Measurements from ENCODE around the gene BIRC3. TPM values are rescaled to one million over a fixed set of nuclear protein-coding genes. Genes with fewer than 3 reads are reported as not detected.
A peak's percentile ranks its signal among the peaks of the same experiment; 100 is the strongest.
"Not testable (repeated sequence)": the region's sequence is repeated elsewhere in the genome, so short reads cannot be mapped to it uniquely, and the experiment has no call there.

BIRC3 gene
- total RNA-seq, 2 experiments from 2014 or later: 27.2 to 66.9 TPM

DNA sequence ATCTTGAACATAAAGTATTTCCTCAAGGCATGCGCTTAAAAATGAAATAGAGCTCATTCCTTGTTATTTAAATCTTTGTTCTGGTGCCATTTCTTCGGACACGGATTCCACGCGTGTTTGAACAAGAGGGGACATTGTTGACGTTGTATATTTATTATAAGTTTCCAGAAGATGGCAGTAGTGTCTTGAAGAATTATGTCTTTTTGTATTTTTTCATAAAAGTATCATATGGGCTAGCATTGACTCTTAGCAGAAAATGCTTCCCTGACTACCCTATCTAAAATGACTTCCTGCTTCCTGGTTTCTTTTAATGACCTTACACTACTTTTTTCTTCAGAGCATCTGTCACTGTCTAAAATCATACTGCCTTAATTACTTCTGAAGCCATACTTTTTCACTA is 50.1 kb downstream of the BIRC3 start:
- POLR2A ChIA-PET: interaction anchor here (0.6 to 2.6 kb wide), 14 partner anchors 9 to 246 kb away, joined by 3 to 9 read pairs (median 4); no protein-coding TSS in a partner anchor
- peak; percentile 63 for DNase-seq (ENCODE audit: low spot score)
- Histone ChIP-seq H3K27ac (ENCODE audit: low read depth, low read length, poor library complexity, severe bottlenecking) (no peak overlapping the region), H3K4me1 (ENCODE audit: insufficient read depth, low read length, poor library complexity, severe bottlenecking) (peaks cover 6% of the 10 kb centered on the region), H3K79me2 (ENCODE audit: insufficient read depth, low read depth, low read length) (no peaks in the 10 kb centered on the region), H3K36me3 (ENCODE audit: insufficient read depth, low read length) (peaks cover 64% of the 10 kb centered on the region), H3K4me2 (ENCODE audit: low read length) (no peak overlapping the region), H2AFZ (ENCODE audit: low read length) (no peak overlapping the region), H4K20me1 (ENCODE audit: insufficient read depth, low read length) (no peaks in the 10 kb centered on the region), H3K4me3 (ENCODE audit: low read depth, low read length, poor library complexity, severe bottlenecking) (no peak overlapping the region), H3K9me3 (ENCODE audit: low read length) (no peaks in the 10 kb centered on the region), H3K9me2 (ENCODE audit: insufficient read depth, low read length) (no peaks in the 10 kb centered on the region)
- intact Hi-C loops (cut with micrococcal nuclease; ENCODE audit: unreplicated experiment): loop anchor here (1.0 to 5.0 kb wide), 2 partner anchors 128 to 245 kb away; no protein-coding TSS in a partner anchor
- no TSS peak for BruUV-seq (replicated peaks)
- CTCF ChIA-PET (ENCODE audit: unreplicated experiment): interaction anchor here (1.4 to 1.9 kb wide), 2 partner anchors 25 to 246 kb away, joined by 7 to 16 read pairs; no protein-coding TSS in a partner anchor
- TF ChIP-seq EZH2phosphoT487 (IDR thresholded peaks at IDR 0.05; ENCODE audit: borderline replicate concordance, low read depth, low read length) (no peak), CTCF (conservative IDR thresholded peaks at IDR 0.05; ENCODE audit: low read length) (peak; percentile 77)

DNA sequence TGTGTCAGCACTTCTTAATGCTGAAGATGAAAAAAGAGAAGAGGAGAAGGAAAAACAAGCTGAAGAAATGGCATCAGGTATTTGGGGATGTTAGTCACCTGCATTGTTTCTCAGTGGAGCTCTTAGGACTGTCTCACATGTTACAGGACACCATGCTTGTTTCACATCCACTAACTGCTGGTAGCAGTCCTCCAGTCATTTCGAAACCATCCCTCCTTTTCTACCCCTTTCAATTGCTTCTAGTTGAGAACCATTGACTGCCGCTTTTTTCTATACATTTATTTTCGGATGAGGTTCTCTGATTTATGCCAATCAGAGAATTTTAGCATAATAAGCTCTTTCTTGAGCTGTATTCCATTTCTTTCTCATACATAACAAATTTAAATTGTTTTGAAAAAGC is 51.2 kb downstream of the BIRC3 start:
- Histone ChIP-seq H3K4me1 (ENCODE audit: insufficient read depth, low read length, poor library complexity, severe bottlenecking) (peaks cover 6% of the 10 kb centered on the region), H3K27ac (ENCODE audit: low read depth, low read length, poor library complexity, severe bottlenecking) (no peak overlapping the region), H4K20me1 (ENCODE audit: insufficient read depth, low read length) (no peaks in the 10 kb centered on the region), H3K36me3 (ENCODE audit: insufficient read depth, low read length) (peaks cover 53% of the 10 kb centered on the region), H3K4me3 (ENCODE audit: low read depth, low read length, poor library complexity, severe bottlenecking) (no peak overlapping the region), H3K9me3 (ENCODE audit: low read length) (no peaks in the 10 kb centered on the region), H3K79me2 (ENCODE audit: insufficient read depth, low read depth, low read length) (no peaks in the 10 kb centered on the region), H3K4me2 (ENCODE audit: low read length) (no peak overlapping the region), H2AFZ (ENCODE audit: low read length) (no peak overlapping the region), H3K9me2 (ENCODE audit: insufficient read depth, low read length) (no peaks in the 10 kb centered on the region)
- ChIA-PET CTCF (ENCODE audit: unreplicated experiment) (no interaction called here), POLR2A (interaction anchor here (0.5 to 2.6 kb wide), 8 partner anchors 9 to 245 kb away, joined by 3 to 9 read pairs (median 4); no protein-coding TSS in a partner anchor)
- intact Hi-C loops (cut with micrococcal nuclease; ENCODE audit: unreplicated experiment): loop anchor here (5.0 kb wide), 1 partner anchor 244 kb away; no protein-coding TSS in a partner anchor
- TF ChIP-seq CTCF (conservative IDR thresholded peaks at IDR 0.05; ENCODE audit: low read length): no peak
- TF ChIP-seq EZH2phosphoT487 (IDR thresholded peaks at IDR 0.05; ENCODE audit: borderline replicate concordance, low read depth, low read length): no peak
- no peak for DNase-seq (ENCODE audit: low spot score)
- no TSS peak for BruUV-seq (replicated peaks)

DNA sequence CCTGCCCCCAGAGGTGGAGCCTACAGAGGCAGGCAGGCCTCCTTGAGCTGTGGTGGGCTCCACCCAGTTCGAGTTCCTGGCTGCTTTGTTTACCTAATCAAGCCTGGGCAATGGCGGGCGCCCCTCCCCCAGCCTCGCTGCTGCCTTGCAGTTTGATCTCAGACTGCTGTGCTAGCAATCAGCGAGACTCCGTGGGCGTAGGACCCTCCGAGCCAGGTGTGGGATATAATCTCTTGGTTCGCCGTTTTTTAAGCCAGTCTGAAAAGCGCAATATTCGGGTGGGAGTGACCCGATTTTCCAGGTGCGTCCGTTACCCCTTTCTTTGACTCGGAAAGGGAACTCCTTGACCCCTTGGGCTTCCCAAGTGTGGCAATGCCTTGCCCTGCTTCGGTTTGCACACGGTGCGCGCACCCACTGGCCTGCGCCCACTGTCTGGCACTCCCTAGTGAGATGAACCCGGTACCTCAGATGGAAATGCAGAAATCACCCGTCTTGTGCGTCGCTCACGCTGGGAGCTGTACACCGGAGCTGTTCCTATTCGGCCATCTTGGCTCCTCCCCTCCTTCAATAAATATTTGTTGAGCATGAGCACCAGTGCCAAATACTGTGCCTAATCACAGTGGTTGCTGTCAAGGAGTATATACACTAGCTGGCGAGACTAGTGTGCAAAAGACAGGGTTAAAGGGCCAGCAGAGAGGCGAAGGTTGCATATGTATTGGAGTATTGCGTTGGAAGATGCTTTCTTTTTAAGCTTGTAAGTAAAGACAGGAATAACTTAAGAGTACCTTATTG is 57.5 kb downstream of the BIRC3 start:
- H3K4me1 ChIP-seq (ENCODE audit: insufficient read depth, low read length, poor library complexity, severe bottlenecking); H3K9me2 ChIP-seq (ENCODE audit: insufficient read depth, low read length); H2AFZ ChIP-seq (ENCODE audit: low read length); intact Hi-C loops (cut with micrococcal nuclease; ENCODE audit: unreplicated experiment); H3K27ac ChIP-seq (ENCODE audit: low read depth, low read length, poor library complexity, severe bottlenecking); H3K9me3 ChIP-seq (ENCODE audit: low read length); BruUV-seq (replicated peaks); H3K79me2 ChIP-seq (ENCODE audit: insufficient read depth, low read depth, low read length); DNase-seq (ENCODE audit: low spot score); H4K20me1 ChIP-seq (ENCODE audit: insufficient read depth, low read length); H3K4me2 ChIP-seq (ENCODE audit: low read length); H3K4me3 ChIP-seq (ENCODE audit: low read depth, low read length, poor library complexity, severe bottlenecking): not testable (repeated sequence)
- ChIA-PET CTCF (ENCODE audit: unreplicated experiment) (interaction anchor here (1.0 kb wide), 1 partner anchor 19 kb away, joined by 3 read pairs; no protein-coding TSS in a partner anchor), POLR2A (interaction anchor here (0.6 to 1.2 kb wide), 3 partner anchors 32 to 172 kb away, joined by 3 to 4 read pairs (median 3); no protein-coding TSS in a partner anchor)
- H3K36me3 ChIP-seq (ENCODE audit: insufficient read depth, low read length): peaks cover 45% of the 10 kb centered on the region
